ENCODE results near the gene ZNF827.

The ZNF827 gene

GRCh38 chr4:145829629-145830395 lies 108.8 kb downstream of the ZNF827 start:
- no peak for DNase-seq (ENCODE audit: low read depth in 2 of 2)

GRCh38 chr4:145828802-145829485 lies 109.7 kb downstream of the ZNF827 start:
- DNase-seq (ENCODE audit: low read depth in 2 of 2) = no peak

GRCh38 chr4:145827885-145828284 lies 110.7 kb downstream of the ZNF827 start:
- DNase-seq (ENCODE audit: low read depth in 2 of 2) = no peak

- no peak for DNase-seq (ENCODE audit: low read depth in 2 of 2)
Observed at GRCh38 chr4:145825255-145825654, 113.4 kb downstream of the ZNF827 start.

- no peak for DNase-seq (ENCODE audit: low read depth in 2 of 2)
Observed at GRCh38 chr4:145824463-145824862, 114.2 kb downstream of the ZNF827 start.

- DNase-seq (ENCODE audit: low read depth in 2 of 2) = no peak
Observed at GRCh38 chr4:145823743-145824142, 114.9 kb downstream of the ZNF827 start.

- no peak for DNase-seq (ENCODE audit: low read depth in 2 of 2)
Observed at GRCh38 chr4:145822581-145822980, 116.0 kb downstream of the ZNF827 start.

GRCh38 chr4:145822181-145822580 lies 116.4 kb downstream of the ZNF827 start:
- DNase-seq (ENCODE audit: low read depth in 2 of 2) = no peak

- DNase-seq (ENCODE audit: low read depth in 2 of 2) = no peak
Observed at GRCh38 chr4:145821766-145822165, 116.9 kb downstream of the ZNF827 start.

GRCh38 chr4:145820407-145820806 lies 118.2 kb downstream of the ZNF827 start:
- no peak for DNase-seq (ENCODE audit: low read depth in 2 of 2)

GRCh38 chr4:145819853-145820181 lies 118.8 kb downstream of the ZNF827 start:
- no peak for DNase-seq (ENCODE audit: low read depth in 2 of 2)

GRCh38 chr4:145819101-145819852 lies 119.3 kb downstream of the ZNF827 start:
- no peak for DNase-seq (ENCODE audit: low read depth in 2 of 2)

- no peak for DNase-seq (ENCODE audit: low read depth in 2 of 2)
Observed at GRCh38 chr4:145818011-145818410, 120.6 kb downstream of the ZNF827 start.

GRCh38 chr4:145816091-145816490 lies 122.5 kb downstream of the ZNF827 start:
- DNase-seq (ENCODE audit: low read depth in 2 of 2) = no peak

- DNase-seq (ENCODE audit: low read depth in 2 of 2) = no peak
Observed at GRCh38 chr4:145815626-145816025, 123.0 kb downstream of the ZNF827 start.

- no peak for DNase-seq (ENCODE audit: low read depth in 2 of 2)
Observed at GRCh38 chr4:145815027-145815612, 123.5 kb downstream of the ZNF827 start.

- DNase-seq (ENCODE audit: low read depth in 2 of 2) = no peak
Observed at GRCh38 chr4:145814246-145814645, 124.4 kb downstream of the ZNF827 start.

- no peak for DNase-seq (ENCODE audit: low read depth in 2 of 2)
Observed at GRCh38 chr4:145812919-145813318, 125.7 kb downstream of the ZNF827 start.

- no peak for DNase-seq (ENCODE audit: low read depth in 2 of 2)
Observed at GRCh38 chr4:145808848-145809512, 129.6 kb downstream of the ZNF827 start.

GRCh38 chr4:145808021-145808650 lies 130.5 kb downstream of the ZNF827 start:
- no peak for DNase-seq (ENCODE audit: low read depth in 2 of 2)

GRCh38 chr4:145805490-145805889 lies 133.1 kb downstream of the ZNF827 start:
- DNase-seq (ENCODE audit: low read depth in 2 of 2) = no peak
